ENCODE measurements around the gene KLHL3. TPM values are rescaled to one million over a fixed set of nuclear protein-coding genes. Genes with fewer than 3 reads are reported as not detected.

The KLHL3 gene
- total and polyA plus RNA-seq, 2 donors (not counting 3 experiments of a cell fraction or from before 2014, with no cell fraction given), result 8.8 to 13.6 TPM

DNA sequence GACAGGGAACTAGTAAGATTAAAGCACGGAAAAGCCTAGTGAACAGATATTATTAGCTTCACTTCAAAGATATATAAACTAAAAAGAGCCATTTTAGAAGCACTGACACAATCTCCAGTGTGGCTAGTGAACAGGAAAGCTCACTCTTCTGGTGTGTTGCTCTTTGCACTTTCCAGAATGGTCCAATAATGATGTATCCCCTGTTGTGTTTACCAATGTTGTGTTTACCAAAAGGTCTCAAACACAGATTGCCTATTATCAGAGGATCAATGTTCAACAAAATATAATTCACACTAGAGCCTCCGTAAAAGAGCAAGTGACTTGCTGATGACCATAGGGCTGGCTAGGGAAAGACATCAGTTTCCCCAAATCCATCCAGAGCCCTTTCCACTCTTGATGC is 11.6 kb downstream of the KLHL3 start:
- H3K27ac ChIP-seq (ENCODE audit: insufficient read depth, low read depth, low read length), result no peak overlapping the region
- CTCF ChIA-PET, result no interaction called here
- dilution Hi-C loops (cut with MboI; ENCODE audit: extremely low pct_ligation_motif_present, low sequenced_read_pairs), result no loop called here
- no peaks in the 10 kb centered on the region for H3K9me1 ChIP-seq (replicated peaks; ENCODE audit: control insufficient read depth, extremely low read depth, insufficient read depth, low read length)
- POLR2A ChIA-PET, result no interaction called here
- H3K79me2 ChIP-seq (ENCODE audit: control insufficient read depth, insufficient read depth, low read length), result no peaks in the 10 kb centered on the region
- BruUV-seq (replicated peaks), result no TSS peak
- intact Hi-C loops (cut with micrococcal nuclease), result no loop called here
- H3K36me3 ChIP-seq (ENCODE audit: control insufficient read depth in 2 of 2, extremely low read depth in 1 of 2, insufficient read depth in 2 of 2, low read length in 2 of 2), result peaks cover 0 to 4% of the 10 kb centered on the region in 2 experiments
- FAIRE-seq (no peak), DNase-seq (ENCODE audit: low read depth, low spot score) (no peak)
- no peaks in the 10 kb centered on the region for H3K4me1 ChIP-seq (ENCODE audit: control insufficient read depth, extremely low read depth, insufficient read depth, low read length)
- H3K9me3 ChIP-seq (replicated peaks; ENCODE audit: control insufficient read depth, insufficient read depth, low read length), result no peaks in the 10 kb centered on the region
- H4K20me1 ChIP-seq (replicated peaks; ENCODE audit: control insufficient read depth, extremely low read depth, insufficient read depth, low read length), result no peaks in the 10 kb centered on the region
- TF ChIP-seq FOS (IDR thresholded peaks at IDR 0.05; ENCODE audit: borderline replicate concordance, insufficient read depth, low read length) (no peak), POLR2AphosphoS5 (IDR thresholded peaks at IDR 0.05; ENCODE audit: insufficient read depth, low read depth, low read length) (no peak), JUN (IDR thresholded peaks at IDR 0.05; ENCODE audit: borderline replicate concordance, insufficient read depth, insufficient read length, low read depth) (no peak), POLR2A (IDR thresholded peaks at IDR 0.05; ENCODE audit: low read depth, low read length) (no peak), EZH2 (IDR thresholded peaks at IDR 0.05; ENCODE audit: borderline replicate concordance, low read depth, low read length, severe bottlenecking) (no peak), GATA2 (IDR thresholded peaks at IDR 0.05; ENCODE audit: insufficient read depth, insufficient read length, low read depth, low read length) (no peak), MYC (IDR thresholded peaks at IDR 0.05; ENCODE audit: low read depth, low read length) (no peak)
- TF ChIP-seq, protein P1, sequence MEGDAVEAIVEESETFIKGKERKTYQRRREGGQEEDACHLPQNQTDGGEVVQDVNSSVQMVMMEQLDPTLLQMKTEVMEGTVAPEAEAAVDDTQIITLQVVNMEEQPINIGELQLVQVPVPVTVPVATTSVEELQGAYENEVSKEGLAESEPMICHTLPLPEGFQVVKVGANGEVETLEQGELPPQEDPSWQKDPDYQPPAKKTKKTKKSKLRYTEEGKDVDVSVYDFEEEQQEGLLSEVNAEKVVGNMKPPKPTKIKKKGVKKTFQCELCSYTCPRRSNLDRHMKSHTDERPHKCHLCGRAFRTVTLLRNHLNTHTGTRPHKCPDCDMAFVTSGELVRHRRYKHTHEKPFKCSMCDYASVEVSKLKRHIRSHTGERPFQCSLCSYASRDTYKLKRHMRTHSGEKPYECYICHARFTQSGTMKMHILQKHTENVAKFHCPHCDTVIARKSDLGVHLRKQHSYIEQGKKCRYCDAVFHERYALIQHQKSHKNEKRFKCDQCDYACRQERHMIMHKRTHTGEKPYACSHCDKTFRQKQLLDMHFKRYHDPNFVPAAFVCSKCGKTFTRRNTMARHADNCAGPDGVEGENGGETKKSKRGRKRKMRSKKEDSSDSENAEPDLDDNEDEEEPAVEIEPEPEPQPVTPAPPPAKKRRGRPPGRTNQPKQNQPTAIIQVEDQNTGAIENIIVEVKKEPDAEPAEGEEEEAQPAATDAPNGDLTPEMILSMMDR (IDR thresholded peaks at IDR 0.05; ENCODE audit: extremely low read depth in 1 of 2, insufficient read depth in 1 of 2, low read depth in 1 of 2, low read length in 2 of 2), result no peak
- TF ChIP-seq, protein P2, sequence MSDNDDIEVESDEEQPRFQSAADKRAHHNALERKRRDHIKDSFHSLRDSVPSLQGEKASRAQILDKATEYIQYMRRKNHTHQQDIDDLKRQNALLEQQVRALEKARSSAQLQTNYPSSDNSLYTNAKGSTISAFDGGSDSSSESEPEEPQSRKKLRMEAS (IDR thresholded peaks at IDR 0.05; ENCODE audit: insufficient read depth, insufficient read length), result no peak
- H3K27me3 ChIP-seq (ENCODE audit: control insufficient read depth in 2 of 2, insufficient read depth in 2 of 2, low read length in 2 of 2), result no peaks in the 10 kb centered on the region
- no peak overlapping the region for H3K4me3 ChIP-seq (replicated peaks in 1 of 3; ENCODE audit: insufficient read depth in 1 of 3, low read depth in 1 of 3, low read length in 3 of 3)
- no peak overlapping the region for H3K4me2 ChIP-seq (ENCODE audit: insufficient read depth, low read length)
- H2AFZ ChIP-seq (ENCODE audit: low read depth, low read length), result no peak overlapping the region
- H3K9ac ChIP-seq (replicated peaks; ENCODE audit: extremely low read depth, insufficient read depth, low read length), result no peak overlapping the region

All from endothelial cell of umbilical vein (primary cell).